Cardiac fibroblast (primary cell): ENCODE data around the gene ANO1.

ENCODE experiments used
- DNase-seq, 2 donors: peaks; one replicate each; pipeline versions ENCODE4 v3.0.0 to v3.0.0-alpha.2; 2010; ENCODE audit warnings: low read depth in 2 of 2
- H3K4me3 ChIP-seq, 2 donors: replicated peaks in 1 of 2; 1 replicate in 1 of 2; 2 replicates in 1 of 2; pipeline ENCODE4 v1.5.1; 2011; ENCODE audit warnings: low read depth in 2 of 2, low read length in 2 of 2, mild to moderate bottlenecking in 2 of 2, moderate library complexity in 1 of 2
- CTCF ChIP-seq: IDR thresholded peaks from one replicate; pipeline ENCODE4 v1.5.1; 2011; ENCODE audit warnings: low read depth, mild to moderate bottlenecking, low read length, inconsistent platforms

Gene ANO1

GRCh38 chr11:70092959-70093715 lies 15.0 kb downstream of the ANO1 start:
- no peak for TF ChIP-seq CTCF
- no peak for DNase-seq
- H3K4me3 ChIP-seq, result no peak overlapping the region

- no peak for TF ChIP-seq CTCF
- no peak for DNase-seq
- H3K4me3 ChIP-seq, result no peak overlapping the region
Measured at GRCh38 chr11:70095541-70096252, 17.6 kb downstream of the ANO1 start.

- no peak for DNase-seq
- no peak for TF ChIP-seq CTCF
- H3K4me3 ChIP-seq, result no peak overlapping the region
Measured at GRCh38 chr11:70097783-70098563, 19.9 kb downstream of the ANO1 start.

- no peak overlapping the region for H3K4me3 ChIP-seq
- no peak for DNase-seq
- no peak for TF ChIP-seq CTCF
Measured at GRCh38 chr11:70098936-70099335, 20.8 kb downstream of the ANO1 start.

- DNase-seq, result no peak
- TF ChIP-seq CTCF, result no peak
- H3K4me3 ChIP-seq, result no peak overlapping the region
Measured at GRCh38 chr11:70099578-70100279, 21.6 kb downstream of the ANO1 start.

GRCh38 chr11:70100280-70100603 lies 22.1 kb downstream of the ANO1 start:
- no peak for DNase-seq
- no peak overlapping the region for H3K4me3 ChIP-seq
- no peak for TF ChIP-seq CTCF
